ENCODE measurements around the gene MYO6. TPM values are rescaled to one million over a fixed set of nuclear protein-coding genes. Genes with fewer than 3 reads are reported as not detected.
"Not testable (repeated sequence)": the region's sequence is repeated elsewhere in the genome, so short reads cannot be mapped to it uniquely, and the experiment has no call there.

MYO6 gene
- total RNA-seq, 1 experiment from 2014 or later, result 5.3 TPM

DNA sequence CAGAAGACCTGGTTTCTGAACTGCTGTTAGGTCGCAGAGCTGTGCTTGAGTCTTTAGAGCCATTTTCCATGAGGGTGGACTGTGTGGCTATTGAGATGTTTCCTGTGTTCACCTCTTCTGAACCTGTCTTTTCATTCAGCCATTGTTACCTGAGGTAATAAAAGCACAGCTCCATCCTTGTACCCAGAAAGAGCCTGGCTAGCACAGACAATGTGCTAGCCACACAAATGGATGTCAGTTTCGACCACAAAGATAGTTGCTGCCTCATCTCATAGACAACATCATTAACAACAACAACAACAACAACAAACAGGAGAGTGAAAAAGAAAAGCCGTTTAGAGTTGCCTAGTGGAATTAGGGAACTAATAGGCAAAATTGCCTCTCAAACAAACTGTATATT is 114.7 kb downstream of the MYO6 start:
- H3K36me3 ChIP-seq (replicated peaks; ENCODE audit: control insufficient read depth, insufficient read depth, low read length), result no peaks in the 10 kb centered on the region; the same call in 1 of the 2 replicates
- DNase-seq, result no peak

GRCh38 chr6:75864446-75864845 is 115.4 kb downstream of the MYO6 start:
- no peaks in the 10 kb centered on the region for H3K27me3 ChIP-seq (ENCODE audit: control insufficient read depth, insufficient read depth, low read length)
- no peak overlapping the region for H3K4me3 ChIP-seq (ENCODE audit: insufficient read depth, low read depth, low read length)
- no peaks in the 10 kb centered on the region; the same call in 1 of the 2 replicates for H3K36me3 ChIP-seq (replicated peaks; ENCODE audit: control insufficient read depth, insufficient read depth, low read length)
- DNase-seq, result no peak

More for the DNA sequence above, 114.7 kb downstream of the MYO6 start:
- H3K27me3 ChIP-seq (ENCODE audit: control insufficient read depth, insufficient read depth, low read length), result no peaks in the 10 kb centered on the region
- no peak overlapping the region for H3K4me3 ChIP-seq (ENCODE audit: insufficient read depth, low read depth, low read length)

- Histone ChIP-seq H3K36me3 (replicated peaks; ENCODE audit: control insufficient read depth, insufficient read depth, low read length) (no peaks in the 10 kb centered on the region; the same call in none of the 2 replicates), H3K4me3 (ENCODE audit: insufficient read depth, low read depth, low read length) (no peak overlapping the region), H3K27me3 (ENCODE audit: control insufficient read depth, insufficient read depth, low read length) (no peaks in the 10 kb centered on the region)
- no peak for DNase-seq
These were observed 121.3 kb downstream of the MYO6 start for GRCh38 chr6:75870389-75870788.

GRCh38 chr6:75874224-75874623 is 125.2 kb downstream of the MYO6 start:
- no peak overlapping the region for H3K4me3 ChIP-seq (ENCODE audit: insufficient read depth, low read depth, low read length)
- no peak for DNase-seq
- no peaks in the 10 kb centered on the region for H3K27me3 ChIP-seq (ENCODE audit: control insufficient read depth, insufficient read depth, low read length)
- H3K36me3 ChIP-seq (replicated peaks; ENCODE audit: control insufficient read depth, insufficient read depth, low read length), result no peaks in the 10 kb centered on the region; the same call in none of the 2 replicates

GRCh38 chr6:75876152-75876551 is 127.1 kb downstream of the MYO6 start:
- Histone ChIP-seq H3K27me3 (ENCODE audit: control insufficient read depth, insufficient read depth, low read length) (no peaks in the 10 kb centered on the region), H3K4me3 (ENCODE audit: insufficient read depth, low read depth, low read length) (no peak overlapping the region), H3K36me3 (replicated peaks; ENCODE audit: control insufficient read depth, insufficient read depth, low read length) (no peaks in the 10 kb centered on the region; the same call in 1 of the 2 replicates)
- DNase-seq, result no peak

GRCh38 chr6:75880305-75880704 is 131.3 kb downstream of the MYO6 start:
- Histone ChIP-seq H3K27me3 (ENCODE audit: control insufficient read depth, insufficient read depth, low read length) (no peaks in the 10 kb centered on the region), H3K36me3 (replicated peaks; ENCODE audit: control insufficient read depth, insufficient read depth, low read length) (no peaks in the 10 kb centered on the region; the same call in 1 of the 2 replicates)
- DNase-seq, result no peak

GRCh38 chr6:75882734-75883133 is 133.7 kb downstream of the MYO6 start:
- Histone ChIP-seq H3K36me3 (replicated peaks; ENCODE audit: control insufficient read depth, insufficient read depth, low read length) (no peaks in the 10 kb centered on the region; the same call in 1 of the 2 replicates), H3K4me3 (ENCODE audit: insufficient read depth, low read depth, low read length) (no peak overlapping the region), H3K27me3 (ENCODE audit: control insufficient read depth, insufficient read depth, low read length) (no peaks in the 10 kb centered on the region)
- DNase-seq, result no peak

More at GRCh38 chr6:75880305-75880704, 131.3 kb downstream of the MYO6 start:
- no peak overlapping the region for H3K4me3 ChIP-seq (ENCODE audit: insufficient read depth, low read depth, low read length)

GRCh38 chr6:75884822-75885221 is 135.8 kb downstream of the MYO6 start:
- Histone ChIP-seq H3K4me3 (ENCODE audit: insufficient read depth, low read depth, low read length) (no peak overlapping the region), H3K27me3 (ENCODE audit: control insufficient read depth, insufficient read depth, low read length) (no peaks in the 10 kb centered on the region), H3K36me3 (replicated peaks; ENCODE audit: control insufficient read depth, insufficient read depth, low read length) (no peaks in the 10 kb centered on the region; the same call in 1 of the 2 replicates)
- no peak for DNase-seq

DNA sequence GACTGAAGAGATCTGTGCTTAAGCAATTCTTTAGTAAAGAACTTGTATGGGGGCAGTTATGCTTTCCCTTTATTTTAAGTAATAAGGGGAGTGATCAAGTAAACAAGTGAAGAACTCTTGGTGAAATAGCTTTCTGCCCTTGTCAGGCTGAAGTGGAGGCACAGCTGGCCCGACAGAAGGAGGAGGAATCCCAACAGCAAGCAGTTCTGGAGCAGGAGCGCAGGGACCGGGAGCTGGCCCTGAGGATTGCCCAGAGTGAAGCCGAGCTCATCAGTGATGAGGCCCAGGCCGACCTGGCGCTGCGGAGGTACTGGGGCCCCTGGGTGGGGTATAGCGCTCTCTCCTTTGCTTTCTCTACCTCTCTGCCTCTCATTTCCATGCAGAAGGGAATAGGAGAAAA is 143.3 kb downstream of the MYO6 start:
- H3K27me3 ChIP-seq (ENCODE audit: control insufficient read depth, insufficient read depth, low read length), result no peaks in the 10 kb centered on the region
- DNase-seq, result no peak
- H3K4me3 ChIP-seq (ENCODE audit: insufficient read depth, low read depth, low read length), result no peak overlapping the region
- H3K36me3 ChIP-seq (replicated peaks; ENCODE audit: control insufficient read depth, insufficient read depth, low read length), result no peaks in the 10 kb centered on the region; the same call in 1 of the 2 replicates

DNA sequence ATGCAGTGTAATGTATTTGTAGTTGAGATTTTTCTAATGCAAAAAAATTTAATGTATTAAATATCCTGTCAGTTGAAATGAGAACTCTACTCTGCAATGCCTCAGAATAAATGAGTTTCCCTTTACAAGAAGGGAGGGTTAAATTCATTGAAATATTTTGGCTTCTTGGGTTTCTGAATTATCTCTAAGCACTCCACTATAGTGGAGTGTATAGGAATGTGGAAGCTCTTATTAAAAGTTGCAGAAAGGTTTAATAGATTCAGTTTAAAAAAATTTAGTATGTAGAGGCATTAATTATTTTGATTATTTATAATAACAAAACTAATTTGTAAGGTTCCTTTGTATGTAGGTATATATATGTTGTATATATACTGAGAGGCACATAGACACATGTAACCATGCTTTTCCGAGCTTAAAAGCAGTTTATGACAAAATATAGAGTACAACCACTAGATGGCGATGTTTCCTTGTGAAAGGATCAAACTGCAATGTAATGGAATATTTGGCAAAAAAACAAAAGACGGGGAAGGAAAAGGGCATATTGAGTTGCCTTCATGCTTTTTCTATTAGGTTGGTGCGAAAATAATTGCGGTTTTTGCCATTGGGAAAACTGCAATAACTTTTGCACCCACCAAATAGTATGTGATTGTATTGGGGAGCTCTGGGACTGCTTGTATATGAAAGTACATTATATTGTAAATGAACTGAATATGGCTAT is 144.2 kb downstream of the MYO6 start:
- H3K27me3 ChIP-seq (ENCODE audit: control insufficient read depth, insufficient read depth, low read length), result no peaks in the 10 kb centered on the region
- no peaks in the 10 kb centered on the region; the same call in 1 of the 2 replicates for H3K36me3 ChIP-seq (replicated peaks; ENCODE audit: control insufficient read depth, insufficient read depth, low read length)
- H3K4me3 ChIP-seq (ENCODE audit: insufficient read depth, low read depth, low read length), result no peak overlapping the region
- DNase-seq, result peak; percentile 49

- Histone ChIP-seq H3K4me3 (ENCODE audit: insufficient read depth, low read depth, low read length) (no peak overlapping the region), H3K36me3 (replicated peaks; ENCODE audit: control insufficient read depth, insufficient read depth, low read length) (no peaks in the 10 kb centered on the region; the same call in 1 of the 2 replicates), H3K27me3 (ENCODE audit: control insufficient read depth, insufficient read depth, low read length) (no peaks in the 10 kb centered on the region)
- DNase-seq, result peak; percentile 13
These were observed 144.7 kb downstream of the MYO6 start for GRCh38 chr6:75893776-75894152.

- Histone ChIP-seq H3K4me3 (ENCODE audit: insufficient read depth, low read depth, low read length) (no peak overlapping the region), H3K27me3 (ENCODE audit: control insufficient read depth, insufficient read depth, low read length) (no peaks in the 10 kb centered on the region), H3K36me3 (replicated peaks; ENCODE audit: control insufficient read depth, insufficient read depth, low read length) (no peaks in the 10 kb centered on the region; the same call in 1 of the 2 replicates)
- no peak for DNase-seq
These were observed 147.5 kb downstream of the MYO6 start for GRCh38 chr6:75896526-75896925.

DNA sequence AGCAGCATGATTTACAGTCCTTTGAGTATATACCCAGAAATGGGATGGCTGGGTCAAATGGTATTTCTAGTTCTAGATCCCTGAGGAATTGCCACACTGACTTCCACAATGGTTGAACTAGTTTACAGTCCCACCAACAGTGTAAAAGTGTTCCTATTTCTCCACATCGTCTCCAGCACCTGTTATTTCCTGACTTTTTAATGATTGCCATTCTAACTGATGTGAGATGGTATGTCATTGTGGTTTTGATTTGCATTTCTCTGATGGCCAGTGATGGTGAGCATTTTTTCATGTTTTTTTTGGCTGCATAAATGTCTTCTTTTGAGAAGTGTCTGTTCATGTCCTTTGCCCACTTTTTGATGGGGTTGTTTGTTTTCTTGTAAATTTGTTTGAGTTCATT is 151.2 kb downstream of the MYO6 start:
- H3K27me3 ChIP-seq (ENCODE audit: control insufficient read depth, insufficient read depth, low read length); H3K4me3 ChIP-seq (ENCODE audit: insufficient read depth, low read depth, low read length); DNase-seq; H3K36me3 ChIP-seq (replicated peaks; ENCODE audit: control insufficient read depth, insufficient read depth, low read length): not testable (repeated sequence)

DNA sequence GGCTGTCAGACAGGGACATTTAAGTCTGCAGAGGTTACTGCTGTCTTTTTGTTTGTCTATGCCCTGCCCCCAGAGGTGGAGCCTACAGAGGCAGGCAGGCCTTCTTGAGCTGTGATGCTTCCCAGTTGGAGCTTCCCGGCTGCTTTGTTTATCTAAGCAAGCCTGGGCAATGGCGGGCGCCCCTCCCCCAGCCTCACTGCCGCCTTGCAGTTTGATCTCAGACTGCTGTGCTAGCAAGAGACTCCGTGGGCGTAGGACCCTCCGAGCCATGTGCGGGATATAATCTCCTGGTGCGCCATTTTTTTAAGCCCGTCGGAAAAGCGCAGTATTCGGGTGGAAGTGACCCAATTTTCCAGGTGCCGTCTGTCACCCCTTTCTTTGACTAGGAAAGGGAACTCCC is 156.1 kb downstream of the MYO6 start:
- H3K27me3 ChIP-seq (ENCODE audit: control insufficient read depth, insufficient read depth, low read length); DNase-seq; H3K4me3 ChIP-seq (ENCODE audit: insufficient read depth, low read depth, low read length); H3K36me3 ChIP-seq (replicated peaks; ENCODE audit: control insufficient read depth, insufficient read depth, low read length): not testable (repeated sequence)

DNA sequence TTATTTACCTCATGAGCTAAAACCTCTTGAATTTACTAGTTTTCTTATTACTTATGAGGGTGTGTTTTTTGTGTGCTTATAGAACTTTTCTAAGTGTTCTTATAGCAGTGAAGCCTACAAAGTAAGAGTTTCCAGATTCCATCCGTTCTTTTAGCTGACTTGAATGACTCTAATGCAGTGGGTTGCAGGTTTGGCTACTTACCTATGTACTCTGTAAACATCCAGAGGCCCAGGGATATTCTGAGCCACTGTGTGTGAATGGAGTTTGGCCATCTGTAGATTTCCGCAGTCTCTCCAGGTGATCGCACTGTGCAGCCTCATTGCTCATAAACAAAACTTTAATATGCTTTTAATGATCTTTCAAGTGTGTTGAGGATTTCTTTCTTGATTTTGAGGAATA is 157.8 kb downstream of the MYO6 start:
- Histone ChIP-seq H3K36me3 (replicated peaks; ENCODE audit: control insufficient read depth, insufficient read depth, low read length) (no peaks in the 10 kb centered on the region), H3K27me3 (ENCODE audit: control insufficient read depth, insufficient read depth, low read length) (no peaks in the 10 kb centered on the region), H3K4me3 (ENCODE audit: insufficient read depth, low read depth, low read length) (no peak overlapping the region)
- DNase-seq, result no peak
